B cell (primary cell): ENCODE measurements around the gene THBS3. TPM values are rescaled to one million over a fixed set of nuclear protein-coding genes. Genes with fewer than 3 reads are reported as not detected.

Experiments
- ATAC-seq: fragments of 200-7000 bp; cut with Tn5 transposase; one replicate; pipeline ENCODE4 v1.10.0; 2021; ENCODE audit warnings: low read depth, mild to moderate bottlenecking, moderate number of reproducible peaks, moderate library complexity
- CTCF ChIA-PET: fragments of 350-600 bp; sonication (Branson Sonifier 250); formaldehyde crosslinking; loops from one replicate; lab custom pipeline; 2021; ENCODE audit warnings: antibody characterized with exemption, inconsistent platforms; lab: Charles Lee
- POLR2A ChIA-PET: fragments of 350-600 bp; sonication (Branson Sonifier 250); formaldehyde crosslinking; loops from one replicate; lab custom pipeline; 2021; ENCODE audit warnings: antibody characterized with exemption; lab: Charles Lee
- DNase-seq: peaks from one replicate; pipeline ENCODE4 v3.0.0; 2013
- H2AFZ ChIP-seq: 2 replicates; pipeline ENCODE4 v1.6.1; 2012; ENCODE audit warnings: mild to moderate bottlenecking, low read depth, low read length; ENCODE audit not compliant: insufficient read depth, poor library complexity, severe bottlenecking
- H3K27ac ChIP-seq, 2 donors: 1 replicate in 1 of 2; 2 replicates in 1 of 2; pipeline ENCODE4 v1.5.1; 2012 to 2013; ENCODE audit warnings: low read length in 2 of 2, mild to moderate bottlenecking in 2 of 2, moderate library complexity in 1 of 2
- H3K27me3 ChIP-seq, 4 experiments: fragments of 200-600 bp in 1 of 4; sonication (generic) in 1 of 4; replicated peaks in 1 of 4; 1 replicate in 2 of 4; 2 replicates in 2 of 4; pipeline versions ENCODE4 v1.6.1 to v1.7.0; 2013 to 2016; ENCODE audit warnings: low read length in 3 of 4, mild to moderate bottlenecking in 2 of 4, mixed read lengths in 1 of 4, moderate library complexity in 1 of 4; ENCODE audit not compliant: insufficient read depth in 4 of 4, control insufficient read depth in 3 of 4; ENCODE audit errors: control extremely low read depth in 1 of 4
- H3K36me3 ChIP-seq, 2 experiments: replicated peaks in 1 of 2; 1 replicate in 1 of 2; 2 replicates in 1 of 2; pipeline versions ENCODE4 v1.6.1 to v1.7.1; 2013; ENCODE audit warnings: low read length in 1 of 2; ENCODE audit not compliant: insufficient read depth in 2 of 2, control insufficient read depth in 1 of 2; ENCODE audit errors: control extremely low read depth in 1 of 2, extremely low read depth in 1 of 2
- H3K4me1 ChIP-seq, 2 donors: fragments of 200-600 bp in 1 of 2; sonication (generic) in 1 of 2; 1 replicate in 1 of 2; 2 replicates in 1 of 2; pipeline versions ENCODE4 v1.5.1 to v1.6.1; 2013 to 2017; ENCODE audit warnings: low read length in 2 of 2; ENCODE audit not compliant: control insufficient read depth in 2 of 2, insufficient read depth in 2 of 2
- H3K4me2 ChIP-seq: replicated peaks from 2 replicates; pipeline ENCODE3; 2012; ENCODE audit warnings: mild to moderate bottlenecking, low read depth, low read length; ENCODE audit not compliant: poor library complexity, severe bottlenecking
- H3K4me3 ChIP-seq, 5 experiments: fragments of 200-600 bp in 1 of 5; sonication (generic) in 1 of 5; 1 replicate in 3 of 5; 2 replicates in 2 of 5; pipeline versions ENCODE4 v1.5.1 to v1.7.0; 2011 to 2016; ENCODE audit warnings: low read length in 4 of 5, mild to moderate bottlenecking in 4 of 5, low read depth in 2 of 5, control low read depth in 1 of 5, moderate library complexity in 1 of 5; ENCODE audit not compliant: insufficient read depth in 1 of 5; ENCODE audit errors: control extremely low read depth in 1 of 5, extremely low read depth in 1 of 5
- H3K79me2 ChIP-seq: fragments of 200-600 bp; sonication (generic); one replicate; pipeline ENCODE4 v1.6.0; 2016; ENCODE audit warnings: low read length; ENCODE audit not compliant: control insufficient read depth, insufficient read depth
- H3K9ac ChIP-seq: fragments of 200-600 bp; sonication (generic); 2 replicates; pipeline ENCODE4 v1.6.1; 2017; ENCODE audit warnings: mild to moderate bottlenecking, low read length, moderate library complexity
- H3K9me3 ChIP-seq, 3 donors: one replicate each; pipeline versions ENCODE4 v1.6.1 to v1.7.1; 2013; ENCODE audit warnings: low read length in 2 of 3; ENCODE audit not compliant: control insufficient read depth in 2 of 3, insufficient read depth in 1 of 3; ENCODE audit errors: control extremely low read depth in 1 of 3
- H4K20me1 ChIP-seq: 2 replicates; pipeline ENCODE4 v1.6.0; 2012; ENCODE audit warnings: mild to moderate bottlenecking, low read length; ENCODE audit not compliant: insufficient read depth, control insufficient read depth, poor library complexity, severe bottlenecking
- H3K27ac Mint-ChIP-seq: one replicate; pipeline ENCODE4 v1.8.0; 2021; ENCODE audit warnings: mixed read lengths
- H3K27me3 Mint-ChIP-seq: one replicate; pipeline ENCODE4 v1.8.0; 2021; ENCODE audit warnings: mixed read lengths
- H3K4me1 Mint-ChIP-seq: one replicate; pipeline ENCODE4 v1.8.0; 2021; ENCODE audit warnings: mixed read lengths
- H3K4me3 Mint-ChIP-seq: one replicate; pipeline ENCODE4 v1.8.0; 2021; ENCODE audit warnings: mixed read lengths
- H3K9me3 Mint-ChIP-seq: one replicate; pipeline ENCODE4 v1.8.0; 2022; ENCODE audit warnings: mixed read lengths; ENCODE audit not compliant: insufficient read depth
- EZH2 ChIP-seq: IDR thresholded peaks from 2 replicates; pipeline ENCODE4 v1.6.1; 2012; ENCODE audit warnings: borderline replicate concordance, low read depth, mild to moderate bottlenecking, moderate library complexity, low read length; ENCODE audit not compliant: insufficient read depth, poor library complexity, severe bottlenecking
- WGBS: methylation state at CpG from one replicate; pipeline ENCODE4 v1.1.5; 2013; ENCODE audit warnings: missing lambda C conversion rate; ENCODE audit not compliant: insufficient coverage; 5-methylcytosine and 5-hydroxymethylcytosine counted together
- intact Hi-C: fragments of 100-400 bp; cut with micrococcal nuclease; formaldehyde crosslinking; loops from one replicate; pipeline ENCODE4 v1.10.0; 2022
- polyA plus RNA-seq: library from polyadenylated mRNA; depleted of rRNA; stranded (reverse); fragments of >200 nt; gene quantifications from 2 replicates; pipeline ENCODE4 v1.2.3, GENCODE V29; 2012
- total RNA-seq, 2 donors: library from RNA; stranded (reverse); fragments of 120-200 nt in 1 of 2; gene quantifications; 1 replicate in 1 of 2; 2 replicates in 1 of 2; pipeline versions ENCODE4 v1.2.3 to v1.2.4, GENCODE V29; 2013 to 2022
- TF ChIP-seq, protein P1 (sequence below): fragments of 200-600 bp; IDR thresholded peaks from one replicate; pipeline ENCODE4 v1.8.0; 2022; ENCODE audit warnings: antibody characterized with exemption, mild to moderate bottlenecking

Gene THBS3
- total and polyA plus RNA-seq, 2 donors (not counting 1 experiment from before 2014, with no cell fraction given), result 28.0 to 28.6 TPM

GRCh38 chr1:155227261-155228095 lies 19.8 kb upstream of the THBS3 start:
- under 1% methylated on average over 35 of the region's 42 CpGs for WGBS
- Mint-ChIP-seq H3K9me3 (no peaks in the 10 kb centered on the region), H3K27me3 (no peaks in the 10 kb centered on the region), H3K4me3 (peak overlapping the region; percentile 85), H3K27ac (peak overlapping the region; percentile 91), H3K4me1 (peaks cover 43% of the 10 kb centered on the region)
- H4K20me1 ChIP-seq, result no peaks in the 10 kb centered on the region
- peak overlapping the region; percentile 81 for H2AFZ ChIP-seq
- H3K4me2 ChIP-seq, result peak overlapping the region; percentile 94
- peak overlapping the region; percentile 61 to 93 (median 68) for H3K4me3 ChIP-seq
- TF ChIP-seq, protein P1, sequence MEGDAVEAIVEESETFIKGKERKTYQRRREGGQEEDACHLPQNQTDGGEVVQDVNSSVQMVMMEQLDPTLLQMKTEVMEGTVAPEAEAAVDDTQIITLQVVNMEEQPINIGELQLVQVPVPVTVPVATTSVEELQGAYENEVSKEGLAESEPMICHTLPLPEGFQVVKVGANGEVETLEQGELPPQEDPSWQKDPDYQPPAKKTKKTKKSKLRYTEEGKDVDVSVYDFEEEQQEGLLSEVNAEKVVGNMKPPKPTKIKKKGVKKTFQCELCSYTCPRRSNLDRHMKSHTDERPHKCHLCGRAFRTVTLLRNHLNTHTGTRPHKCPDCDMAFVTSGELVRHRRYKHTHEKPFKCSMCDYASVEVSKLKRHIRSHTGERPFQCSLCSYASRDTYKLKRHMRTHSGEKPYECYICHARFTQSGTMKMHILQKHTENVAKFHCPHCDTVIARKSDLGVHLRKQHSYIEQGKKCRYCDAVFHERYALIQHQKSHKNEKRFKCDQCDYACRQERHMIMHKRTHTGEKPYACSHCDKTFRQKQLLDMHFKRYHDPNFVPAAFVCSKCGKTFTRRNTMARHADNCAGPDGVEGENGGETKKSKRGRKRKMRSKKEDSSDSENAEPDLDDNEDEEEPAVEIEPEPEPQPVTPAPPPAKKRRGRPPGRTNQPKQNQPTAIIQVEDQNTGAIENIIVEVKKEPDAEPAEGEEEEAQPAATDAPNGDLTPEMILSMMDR, result no peak
- TF ChIP-seq EZH2, result no peak
- ChIA-PET POLR2A (interaction anchor here (0.7 to 5.9 kb wide), 5 partner anchors 14 to 333 kb away, joined by 4 to 47 read pairs (median 5); partner anchors contain the start of genes MTX1, THBS3 and TRIM46), CTCF (interaction anchor here (0.7 to 6.9 kb wide), 19 partner anchors 14 to 166 kb away, joined by 3 to 189 read pairs (median 6); partner anchors contain the start of genes CLK2, KRTCAP2, MTX1 and THBS3)
- intact Hi-C loops, result loop anchor here (1.0 to 5.0 kb wide), 3 partner anchors 14 to 143 kb away; a partner anchor contains a TSS
- H3K9ac ChIP-seq, result peak overlapping the region; percentile 73
- ATAC-seq (peak; percentile 97), DNase-seq (peak; percentile 98)
- H3K27ac ChIP-seq, result peak overlapping the region; percentile 70
- H3K79me2 ChIP-seq, result peaks cover 4% of the 10 kb centered on the region
- no peaks in the 10 kb centered on the region for H3K36me3 ChIP-seq
- H3K4me1 ChIP-seq, result peaks cover 43 to 56% of the 10 kb centered on the region in 2 donors
- H3K27me3 ChIP-seq, result no peaks in the 10 kb centered on the region
- no peaks in the 10 kb centered on the region for H3K9me3 ChIP-seq
